Measurements from ENCODE around the gene INPP5D.

The INPP5D gene

DNA sequence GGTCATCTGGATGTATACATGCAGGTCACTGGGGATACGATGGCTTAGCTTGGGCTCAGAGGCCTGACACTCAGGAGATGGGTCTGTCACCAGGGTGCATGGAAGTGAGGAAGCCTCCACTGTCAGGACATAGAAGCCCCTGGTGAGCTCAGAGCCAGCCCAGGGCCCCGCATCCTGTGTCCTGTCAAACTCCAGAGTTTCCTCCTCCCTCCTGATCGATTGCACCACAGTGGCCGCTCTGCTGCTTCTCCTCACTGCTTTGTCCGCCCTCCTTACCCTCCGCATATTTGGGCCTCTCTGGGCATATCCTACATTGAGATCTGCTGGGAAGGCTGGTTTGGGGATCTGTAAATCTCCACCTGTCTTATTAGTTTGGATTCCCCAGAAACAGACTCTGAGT lies 153.8 kb downstream of the INPP5D start:
- Histone ChIP-seq H3K4me2 (ENCODE audit: low read length) (no peak overlapping the region), H3K9me3 (ENCODE audit: low read length) (no peaks in the 10 kb centered on the region), H4K20me1 (ENCODE audit: insufficient read depth, low read length) (no peaks in the 10 kb centered on the region), H3K9ac (ENCODE audit: low read length) (no peak overlapping the region), H3K27ac (ENCODE audit: low read depth, low read length, poor library complexity, severe bottlenecking) (no peak overlapping the region), H2AFZ (ENCODE audit: low read length) (no peak overlapping the region), H3K27me3 (ENCODE audit: insufficient read depth, low read length) (no peaks in the 10 kb centered on the region), H3K36me3 (ENCODE audit: insufficient read depth, low read length) (no peaks in the 10 kb centered on the region), H3K9me2 (ENCODE audit: low read depth, low read length) (no peaks in the 10 kb centered on the region), H3K79me2 (ENCODE audit: insufficient read depth, low read length) (no peaks in the 10 kb centered on the region), H3F3A (ENCODE audit: insufficient read depth, low read length) (no peaks in the 10 kb centered on the region), H3K4me1 (ENCODE audit: insufficient read depth, low read length, severe bottlenecking) (no peaks in the 10 kb centered on the region), H3K4me3 (ENCODE audit: low read depth, low read length, poor library complexity, severe bottlenecking) (no peak overlapping the region)
- no peak for TF ChIP-seq EZH2 (IDR thresholded peaks at IDR 0.05; ENCODE audit: borderline replicate concordance, low read length)
- TF ChIP-seq, protein P1, sequence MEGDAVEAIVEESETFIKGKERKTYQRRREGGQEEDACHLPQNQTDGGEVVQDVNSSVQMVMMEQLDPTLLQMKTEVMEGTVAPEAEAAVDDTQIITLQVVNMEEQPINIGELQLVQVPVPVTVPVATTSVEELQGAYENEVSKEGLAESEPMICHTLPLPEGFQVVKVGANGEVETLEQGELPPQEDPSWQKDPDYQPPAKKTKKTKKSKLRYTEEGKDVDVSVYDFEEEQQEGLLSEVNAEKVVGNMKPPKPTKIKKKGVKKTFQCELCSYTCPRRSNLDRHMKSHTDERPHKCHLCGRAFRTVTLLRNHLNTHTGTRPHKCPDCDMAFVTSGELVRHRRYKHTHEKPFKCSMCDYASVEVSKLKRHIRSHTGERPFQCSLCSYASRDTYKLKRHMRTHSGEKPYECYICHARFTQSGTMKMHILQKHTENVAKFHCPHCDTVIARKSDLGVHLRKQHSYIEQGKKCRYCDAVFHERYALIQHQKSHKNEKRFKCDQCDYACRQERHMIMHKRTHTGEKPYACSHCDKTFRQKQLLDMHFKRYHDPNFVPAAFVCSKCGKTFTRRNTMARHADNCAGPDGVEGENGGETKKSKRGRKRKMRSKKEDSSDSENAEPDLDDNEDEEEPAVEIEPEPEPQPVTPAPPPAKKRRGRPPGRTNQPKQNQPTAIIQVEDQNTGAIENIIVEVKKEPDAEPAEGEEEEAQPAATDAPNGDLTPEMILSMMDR (IDR thresholded peaks at IDR 0.05; ENCODE audit: low read length), result no peak

GRCh38 chr2:233217892-233218377 lies 157.8 kb downstream of the INPP5D start:
- H3K4me1 ChIP-seq (ENCODE audit: insufficient read depth, low read length, severe bottlenecking), result no peaks in the 10 kb centered on the region
- no peaks in the 10 kb centered on the region for H3K36me3 ChIP-seq (ENCODE audit: insufficient read depth, low read length)
- no peaks in the 10 kb centered on the region for H3K9me2 ChIP-seq (ENCODE audit: low read depth, low read length)
- H3K79me2 ChIP-seq (ENCODE audit: insufficient read depth, low read length), result no peaks in the 10 kb centered on the region
- H3K9me3 ChIP-seq (ENCODE audit: low read length), result no peaks in the 10 kb centered on the region
- no peak overlapping the region for H3K4me3 ChIP-seq (ENCODE audit: low read depth, low read length, poor library complexity, severe bottlenecking)
- no peaks in the 10 kb centered on the region for H3F3A ChIP-seq (ENCODE audit: insufficient read depth, low read length)
- H2AFZ ChIP-seq (ENCODE audit: low read length), result no peak overlapping the region
- H3K27me3 ChIP-seq (ENCODE audit: insufficient read depth, low read length), result no peaks in the 10 kb centered on the region
- H3K27ac ChIP-seq (ENCODE audit: low read depth, low read length, poor library complexity, severe bottlenecking), result no peak overlapping the region
- no peak overlapping the region for H3K4me2 ChIP-seq (ENCODE audit: low read length)
- TF ChIP-seq, protein P1 (IDR thresholded peaks at IDR 0.05; ENCODE audit: low read length), result no peak
- no peak for TF ChIP-seq EZH2 (IDR thresholded peaks at IDR 0.05; ENCODE audit: borderline replicate concordance, low read length)
- no peak overlapping the region for H3K9ac ChIP-seq (ENCODE audit: low read length)
- no peaks in the 10 kb centered on the region for H4K20me1 ChIP-seq (ENCODE audit: insufficient read depth, low read length)

DNA sequence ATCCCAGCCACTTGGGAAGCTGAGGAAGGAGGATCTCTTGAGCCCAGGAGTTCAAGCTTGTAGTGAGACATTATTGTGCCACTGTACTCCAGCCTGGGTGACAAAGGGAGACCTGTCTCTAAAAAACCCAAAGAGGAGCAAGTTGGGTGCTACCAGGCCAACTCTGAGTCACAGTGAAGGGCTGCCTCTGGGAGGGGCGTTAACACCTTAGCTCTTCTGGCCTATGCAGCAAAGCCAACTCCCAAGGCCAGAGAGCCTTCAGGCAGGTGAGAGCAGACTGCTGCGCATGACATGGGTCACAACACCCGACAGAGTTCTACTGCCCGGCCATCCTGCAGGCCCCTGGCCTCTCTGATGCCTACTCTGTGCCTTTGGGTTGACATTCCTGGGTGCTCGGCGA lies 158.7 kb downstream of the INPP5D start:
- Histone ChIP-seq H3K79me2 (ENCODE audit: insufficient read depth, low read length) (no peaks in the 10 kb centered on the region), H3K36me3 (ENCODE audit: insufficient read depth, low read length) (no peaks in the 10 kb centered on the region), H3K27ac (ENCODE audit: low read depth, low read length, poor library complexity, severe bottlenecking) (no peak overlapping the region), H3K4me1 (ENCODE audit: insufficient read depth, low read length, severe bottlenecking) (peaks cover 9% of the 10 kb centered on the region), H2AFZ (ENCODE audit: low read length) (no peak overlapping the region), H3F3A (ENCODE audit: insufficient read depth, low read length) (no peaks in the 10 kb centered on the region), H3K4me2 (ENCODE audit: low read length) (no peak overlapping the region), H3K9ac (ENCODE audit: low read length) (no peak overlapping the region), H3K4me3 (ENCODE audit: low read depth, low read length, poor library complexity, severe bottlenecking) (no peak overlapping the region), H4K20me1 (ENCODE audit: insufficient read depth, low read length) (no peaks in the 10 kb centered on the region), H3K9me3 (ENCODE audit: low read length) (no peaks in the 10 kb centered on the region), H3K27me3 (ENCODE audit: insufficient read depth, low read length) (no peaks in the 10 kb centered on the region), H3K9me2 (ENCODE audit: low read depth, low read length) (no peaks in the 10 kb centered on the region)
- TF ChIP-seq EZH2 (IDR thresholded peaks at IDR 0.05; ENCODE audit: borderline replicate concordance, low read length), result no peak
- TF ChIP-seq, protein P1 (IDR thresholded peaks at IDR 0.05; ENCODE audit: low read length), result no peak

All from OCI-LY1 (cell line).